Measurements from ENCODE around the gene XYLT2. TPM values are rescaled to one million over a fixed set of nuclear protein-coding genes. Genes with fewer than 3 reads are reported as not detected.

XYLT2 gene
- total and polyA plus RNA-seq, 2 of the 8 experiments (the other 6 are each of a cell fraction or from before 2014, with no cell fraction given), result 28.0 to 29.9 TPM

DNA sequence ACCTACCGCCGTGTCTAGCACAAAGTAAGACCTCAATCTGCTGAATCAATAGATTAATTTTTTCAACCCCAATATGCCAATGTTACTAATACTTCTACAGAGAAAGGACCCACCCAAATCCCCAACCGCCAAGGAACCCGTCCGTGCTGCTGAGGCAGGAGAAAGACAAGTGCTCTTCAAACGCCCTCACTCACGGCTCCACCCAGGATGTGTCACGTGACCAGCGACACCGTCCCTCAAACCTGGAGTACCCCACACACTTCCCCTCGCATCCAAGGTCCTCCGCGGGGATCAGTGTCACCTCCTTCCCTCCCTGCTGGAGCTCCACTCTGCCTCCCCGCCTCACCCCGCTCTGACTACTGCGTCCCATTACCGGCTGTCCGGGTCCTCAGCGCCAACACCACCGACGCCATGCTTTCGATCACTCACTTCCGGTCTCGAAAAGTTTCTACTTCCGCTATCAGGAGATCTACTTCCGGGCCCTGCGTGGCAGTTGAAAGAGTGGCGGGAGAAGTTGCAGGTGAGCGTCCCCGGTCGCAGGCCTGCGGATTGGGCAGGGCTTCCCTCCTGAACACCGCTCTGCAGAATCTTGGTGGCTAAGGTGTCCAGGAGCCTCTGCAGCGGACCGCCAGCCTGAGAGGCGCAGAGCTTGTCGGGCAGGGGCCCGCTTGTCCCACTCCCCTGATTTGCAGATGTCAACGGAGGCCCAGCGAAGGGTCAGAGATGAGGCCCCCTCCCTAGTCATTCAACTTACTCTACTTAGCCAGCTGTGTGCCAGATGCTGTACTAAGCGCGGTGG lies 27.0 kb downstream of the XYLT2 start, which contains the start of the genes EME1 and MRPL27 (continued):
- TF ChIP-seq TAF7 (optimal IDR thresholded peaks at IDR 0.05; ENCODE audit: borderline replicate concordance, low read depth, low read length), result peak; percentile 49
- no peak for TF ChIP-seq TEAD4 (IDR thresholded peaks at IDR 0.05; ENCODE audit: low read depth, low read length)
- TF ChIP-seq ZNF274 (IDR thresholded peaks at IDR 0.05; ENCODE audit: borderline replicate concordance, extremely low read depth, low read length), result no peak
- TF ChIP-seq, protein P1, sequence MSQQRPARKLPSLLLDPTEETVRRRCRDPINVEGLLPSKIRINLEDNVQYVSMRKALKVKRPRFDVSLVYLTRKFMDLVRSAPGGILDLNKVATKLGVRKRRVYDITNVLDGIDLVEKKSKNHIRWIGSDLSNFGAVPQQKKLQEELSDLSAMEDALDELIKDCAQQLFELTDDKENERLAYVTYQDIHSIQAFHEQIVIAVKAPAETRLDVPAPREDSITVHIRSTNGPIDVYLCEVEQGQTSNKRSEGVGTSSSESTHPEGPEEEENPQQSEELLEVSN (IDR thresholded peaks at IDR 0.05), result peak; percentile 82
- no peak for TF ChIP-seq SUZ12 (IDR thresholded peaks at IDR 0.05; ENCODE audit: low read length)
- TF ChIP-seq RXRA (IDR thresholded peaks at IDR 0.05; ENCODE audit: insufficient read depth, low read depth, low read length), result no peak
- TF ChIP-seq, protein P2, sequence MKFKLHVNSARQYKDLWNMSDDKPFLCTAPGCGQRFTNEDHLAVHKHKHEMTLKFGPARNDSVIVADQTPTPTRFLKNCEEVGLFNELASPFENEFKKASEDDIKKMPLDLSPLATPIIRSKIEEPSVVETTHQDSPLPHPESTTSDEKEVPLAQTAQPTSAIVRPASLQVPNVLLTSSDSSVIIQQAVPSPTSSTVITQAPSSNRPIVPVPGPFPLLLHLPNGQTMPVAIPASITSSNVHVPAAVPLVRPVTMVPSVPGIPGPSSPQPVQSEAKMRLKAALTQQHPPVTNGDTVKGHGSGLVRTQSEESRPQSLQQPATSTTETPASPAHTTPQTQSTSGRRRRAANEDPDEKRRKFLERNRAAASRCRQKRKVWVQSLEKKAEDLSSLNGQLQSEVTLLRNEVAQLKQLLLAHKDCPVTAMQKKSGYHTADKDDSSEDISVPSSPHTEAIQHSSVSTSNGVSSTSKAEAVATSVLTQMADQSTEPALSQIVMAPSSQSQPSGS (IDR thresholded peaks at IDR 0.05; ENCODE audit: low read length), result 0 out of 2 replicates have a peak, but pooled peaks have one; percentile 26
- TF ChIP-seq RAD21 (IDR thresholded peaks at IDR 0.05 in 1 of 2, conservative IDR thresholded peaks at IDR 0.05 in 1 of 2; ENCODE audit: low read depth in 2 of 2, low read length in 2 of 2), result no peak
- TF ChIP-seq POLR2A (IDR thresholded peaks at IDR 0.05; ENCODE audit: control extremely low read depth in 1 of 2, low read depth in 2 of 2, low read length in 2 of 2), result peak; percentile 63 to 92
- no peak for TF ChIP-seq POU5F1 (IDR thresholded peaks at IDR 0.05; ENCODE audit: low read depth, low read length)
- TF ChIP-seq KDM5A (IDR thresholded peaks at IDR 0.05; ENCODE audit: low read length), result peak; percentile 76
- TF ChIP-seq EGR1 (IDR thresholded peaks at IDR 0.05; ENCODE audit: borderline replicate concordance, low read depth, low read length), result peak; percentile 58; the same call in 1 of the 2 replicates
- TF ChIP-seq RBBP5 (IDR thresholded peaks at IDR 0.05; ENCODE audit: borderline replicate concordance, low read depth, low read length), result peak; percentile 92
- TF ChIP-seq NANOG (IDR thresholded peaks at IDR 0.05; ENCODE audit: insufficient read depth, low read depth, low read length, poor library complexity, severe bottlenecking), result no peak
- TF ChIP-seq MAFK (IDR thresholded peaks at IDR 0.05; ENCODE audit: low read depth, low read length), result no peak
- peak; percentile 67 for TF ChIP-seq GTF2F1 (IDR thresholded peaks at IDR 0.05; ENCODE audit: borderline replicate concordance, low read depth, low read length)
- no peak for TF ChIP-seq NRF1 (IDR thresholded peaks at IDR 0.05; ENCODE audit: low read depth, low read length)
- TF ChIP-seq CHD2 (IDR thresholded peaks at IDR 0.05; ENCODE audit: low read length), result no peak
- no peak for TF ChIP-seq CBX8 (IDR thresholded peaks at IDR 0.05; ENCODE audit: borderline replicate concordance, low read depth, low read length)
- TF ChIP-seq YY1 (IDR thresholded peaks at IDR 0.05; ENCODE audit: low read depth, low read length), result peak; percentile 93
- TF ChIP-seq SIRT6 (IDR thresholded peaks at IDR 0.05; ENCODE audit: low read length), result no peak
